GM23338 (cell line): ENCODE results near the gene EML1. TPM values are rescaled to one million over a fixed set of nuclear protein-coding genes. Genes with fewer than 3 reads are reported as not detected.

Experiments used
- ATAC-seq: fragments of 200-7000 bp; cut with Tn5 transposase; 3 replicates; pipeline ENCODE4 v1.9.1; 2020
- DNase-seq: peaks from one replicate; pipeline ENCODE4 v3.0.0-alpha.2; 2015; ENCODE audit warnings: low spot score
- H2AFZ ChIP-seq: fragments of 200-600 bp; sonication (generic); 2 replicates; pipeline ENCODE4 v1.8.0; 2016; ENCODE audit warnings: antibody characterized with exemption, mild to moderate bottlenecking, moderate library complexity
- H3F3A ChIP-seq: fragments of 200-600 bp; sonication (generic); replicated peaks from 2 replicates; pipeline ENCODE4 v1.8.0; 2017; ENCODE audit warnings: antibody characterized with exemption, mixed run types, low read depth
- H3K27ac ChIP-seq: fragments of 200-600 bp; sonication (generic); 2 replicates; pipeline ENCODE4 v1.6.1; 2016; ENCODE audit warnings: low read depth
- H3K27me3 ChIP-seq: fragments of 200-600 bp; sonication (generic); 2 replicates; pipeline ENCODE4 v1.8.0; 2016; ENCODE audit warnings: mild to moderate bottlenecking, mixed run types, moderate library complexity; ENCODE audit not compliant: insufficient read depth
- H3K36me3 ChIP-seq: fragments of 200-600 bp; sonication (generic); 2 replicates; pipeline ENCODE4 v1.8.0; 2016; ENCODE audit warnings: mild to moderate bottlenecking; ENCODE audit not compliant: insufficient read depth
- H3K4me1 ChIP-seq: fragments of 200-600 bp; sonication (generic); 2 replicates; pipeline ENCODE4 v1.8.0; 2016; ENCODE audit warnings: mild to moderate bottlenecking, moderate library complexity; ENCODE audit not compliant: insufficient read depth
- H3K4me2 ChIP-seq: fragments of 200-600 bp; sonication (generic); 2 replicates; pipeline ENCODE4 v1.7.1; 2017; ENCODE audit warnings: mixed run types
- H3K4me3 ChIP-seq: fragments of 200-600 bp; sonication (generic); 2 replicates; pipeline ENCODE4 v1.6.1; 2016; ENCODE audit warnings: mixed run types
- H3K79me2 ChIP-seq: fragments of 200-600 bp; sonication (generic); replicated peaks from 2 replicates; pipeline ENCODE4 v1.8.0; 2017; ENCODE audit warnings: mild to moderate bottlenecking; ENCODE audit not compliant: insufficient read depth
- H3K9me2 ChIP-seq: fragments of 200-600 bp; sonication (generic); 2 replicates; pipeline ENCODE4 v1.8.0; 2017; ENCODE audit not compliant: insufficient read depth
- H4K20me1 ChIP-seq: fragments of 200-600 bp; sonication (generic); replicated peaks from 2 replicates; pipeline ENCODE4 v1.8.0; 2017; ENCODE audit warnings: mild to moderate bottlenecking; ENCODE audit not compliant: insufficient read depth
- H3K27ac Mint-ChIP-seq: 2 replicates; pipeline ENCODE4 v1.8.0; 2020; ENCODE audit warnings: inconsistent platforms, mild to moderate bottlenecking, moderate library complexity, mixed read lengths
- H3K27me3 Mint-ChIP-seq: 3 replicates; pipeline ENCODE4 v1.8.0; 2022; ENCODE audit warnings: low read depth, mild to moderate bottlenecking, moderate library complexity, mixed read lengths, inconsistent platforms; ENCODE audit not compliant: insufficient read depth, poor library complexity
- H3K36me3 Mint-ChIP-seq: 3 replicates; pipeline ENCODE4 v1.8.0; 2021; ENCODE audit warnings: low read depth, mild to moderate bottlenecking, inconsistent platforms, moderate library complexity, mixed read lengths
- H3K4me1 Mint-ChIP-seq: 3 replicates; pipeline ENCODE4 v1.8.0; 2020; ENCODE audit warnings: mild to moderate bottlenecking, inconsistent platforms, mixed read lengths
- H3K4me3 Mint-ChIP-seq: 3 replicates; pipeline ENCODE4 v1.8.0; 2021; ENCODE audit warnings: moderate library complexity, mild to moderate bottlenecking, inconsistent platforms, mixed read lengths
- H3K9me3 Mint-ChIP-seq: 3 replicates; pipeline ENCODE4 v1.8.0; 2020; ENCODE audit warnings: moderate library complexity, mild to moderate bottlenecking, inconsistent platforms, mixed read lengths
- CREB1 ChIP-seq: fragments of 250-450 bp; sonication (Bioruptor Pico); IDR thresholded peaks from 2 replicates; pipeline ENCODE4 v1.5.0; 2020; ENCODE audit warnings: low read depth, mild to moderate bottlenecking, moderate library complexity
- NANOG ChIP-seq: IDR thresholded peaks from 2 replicates; pipeline ENCODE4 v1.6.1; 2016; ENCODE audit warnings: antibody characterized with exemption, borderline replicate concordance
- POLR2AphosphoS5 ChIP-seq: IDR thresholded peaks from 2 replicates; pipeline ENCODE4 v1.6.1; 2016; ENCODE audit warnings: antibody characterized with exemption, low read depth
- STAT1 ChIP-seq: IDR thresholded peaks from one replicate; pipeline ENCODE4 v1.6.1; 2016; ENCODE audit warnings: antibody characterized with exemption; ENCODE audit not compliant: unreplicated experiment
- polyA plus RNA-seq: library from polyadenylated mRNA; unstranded; fragments of >200 nt; fragmentation: Nextera tagmentation; extraction: Ambion mirVana; gene quantifications from 2 replicates; pipeline ENCODE4 v1.2.1, GENCODE V29; 2016
- total RNA-seq: library from RNA; depleted of rRNA; stranded (reverse); fragments of >200 nt; shearing (Covaris generic); gene quantifications from 2 replicates; pipeline ENCODE4 v1.2.3, GENCODE V29; 2014
- TF ChIP-seq, protein P1 (sequence below): IDR thresholded peaks from 2 replicates; pipeline ENCODE4 v1.6.1; 2016; ENCODE audit warnings: antibody characterized with exemption
- TF ChIP-seq, protein P2 (sequence below): IDR thresholded peaks from one replicate; pipeline ENCODE4 v1.6.1; 2018; ENCODE audit warnings: antibody characterized with exemption; ENCODE audit not compliant: unreplicated experiment
- TF ChIP-seq, protein P3 (sequence below): fragments of 250-450 bp; sonication (Bioruptor Pico); IDR thresholded peaks from 2 replicates; pipeline ENCODE4 v1.5.0; 2020; ENCODE audit warnings: mild to moderate bottlenecking, moderate library complexity
- TF ChIP-seq, protein P4 (sequence below), 2 experiments: fragments of 200-600 bp in 1 of 2; sonication (generic) in 1 of 2; conservative IDR thresholded peaks; 2 replicates each; pipeline versions ENCODE4 v1.5.1 to v1.6.1; 2016 to 2017; ENCODE audit warnings: antibody characterized with exemption in 2 of 2, low read depth in 2 of 2, mild to moderate bottlenecking in 2 of 2, moderate library complexity in 1 of 2

EML1 gene
- total and polyA plus RNA-seq, 2 experiments from 2014 or later = 7.0 to 18.1 TPM

DNA sequence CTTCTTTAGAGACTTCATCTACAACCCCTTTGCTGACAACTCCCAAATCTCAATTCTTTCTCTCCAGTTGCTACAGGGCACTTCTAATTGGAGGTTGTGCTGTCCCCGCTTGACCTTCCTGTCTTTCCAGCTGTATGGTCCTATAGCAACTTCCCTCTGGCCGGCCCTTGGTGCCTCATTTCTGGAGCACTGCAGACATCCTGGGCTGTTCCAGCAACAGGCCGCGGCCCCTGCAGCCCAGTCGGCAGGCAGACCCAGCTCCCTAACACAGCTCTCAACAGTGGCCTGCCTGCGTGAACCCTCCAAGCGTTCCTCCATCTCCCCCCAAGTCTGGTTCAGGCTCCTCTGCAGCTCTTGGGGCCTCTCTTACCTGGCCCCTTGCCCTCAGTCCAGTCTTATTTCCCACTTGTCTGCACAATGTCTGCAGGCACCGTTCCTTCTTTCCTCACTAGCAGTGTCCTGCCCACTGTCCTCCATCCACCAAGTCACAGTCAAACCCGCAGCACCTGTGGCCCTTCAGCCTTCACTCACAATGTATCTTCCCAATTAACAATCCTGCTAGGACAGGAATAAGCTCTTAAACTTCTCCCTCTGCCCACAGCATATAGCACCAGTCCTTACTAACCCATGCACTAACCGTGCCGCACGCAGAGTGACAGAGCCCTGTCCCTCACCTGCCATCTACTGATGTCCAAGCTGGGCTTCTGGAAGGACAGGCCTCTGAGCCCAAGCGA lies 1.6 kb upstream of the EML1 start:
- Histone ChIP-seq H3K79me2 (peaks cover 13% of the 10 kb centered on the region), H3K9me2 (no peaks in the 10 kb centered on the region), H3K27ac (no peak overlapping the region), H2AFZ (no peak overlapping the region), H4K20me1 (no peaks in the 10 kb centered on the region), H3F3A (0 out of 2 replicates have a peak, but pooled peaks cover 5% of the 10 kb centered on the region), H3K4me1 (peaks cover 13% of the 10 kb centered on the region), H3K27me3 (peaks cover 9% of the 10 kb centered on the region), H3K4me3 (no peak overlapping the region), H3K4me2 (no peak overlapping the region), H3K36me3 (no peaks in the 10 kb centered on the region)
- no peaks in the 10 kb centered on the region for H3K36me3 Mint-ChIP-seq
- H3K27ac Mint-ChIP-seq = no peak overlapping the region
- peak overlapping the region; percentile 0; the same call in 1 of the 3 replicates for H3K4me3 Mint-ChIP-seq
- peak; percentile 16; the same call in 2 of the 3 replicates for ATAC-seq
- DNase-seq = no peak
- H3K27me3 Mint-ChIP-seq = peaks cover 6% of the 10 kb centered on the region
- TF ChIP-seq CREB1 (CRISPR knock-in tag) = no peak
- TF ChIP-seq STAT1 = no peak
- TF ChIP-seq, protein P1, sequence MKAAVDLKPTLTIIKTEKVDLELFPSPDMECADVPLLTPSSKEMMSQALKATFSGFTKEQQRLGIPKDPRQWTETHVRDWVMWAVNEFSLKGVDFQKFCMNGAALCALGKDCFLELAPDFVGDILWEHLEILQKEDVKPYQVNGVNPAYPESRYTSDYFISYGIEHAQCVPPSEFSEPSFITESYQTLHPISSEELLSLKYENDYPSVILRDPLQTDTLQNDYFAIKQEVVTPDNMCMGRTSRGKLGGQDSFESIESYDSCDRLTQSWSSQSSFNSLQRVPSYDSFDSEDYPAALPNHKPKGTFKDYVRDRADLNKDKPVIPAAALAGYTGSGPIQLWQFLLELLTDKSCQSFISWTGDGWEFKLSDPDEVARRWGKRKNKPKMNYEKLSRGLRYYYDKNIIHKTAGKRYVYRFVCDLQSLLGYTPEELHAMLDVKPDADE = no peak
- no peak for TF ChIP-seq POLR2AphosphoS5
- TF ChIP-seq, protein P2, sequence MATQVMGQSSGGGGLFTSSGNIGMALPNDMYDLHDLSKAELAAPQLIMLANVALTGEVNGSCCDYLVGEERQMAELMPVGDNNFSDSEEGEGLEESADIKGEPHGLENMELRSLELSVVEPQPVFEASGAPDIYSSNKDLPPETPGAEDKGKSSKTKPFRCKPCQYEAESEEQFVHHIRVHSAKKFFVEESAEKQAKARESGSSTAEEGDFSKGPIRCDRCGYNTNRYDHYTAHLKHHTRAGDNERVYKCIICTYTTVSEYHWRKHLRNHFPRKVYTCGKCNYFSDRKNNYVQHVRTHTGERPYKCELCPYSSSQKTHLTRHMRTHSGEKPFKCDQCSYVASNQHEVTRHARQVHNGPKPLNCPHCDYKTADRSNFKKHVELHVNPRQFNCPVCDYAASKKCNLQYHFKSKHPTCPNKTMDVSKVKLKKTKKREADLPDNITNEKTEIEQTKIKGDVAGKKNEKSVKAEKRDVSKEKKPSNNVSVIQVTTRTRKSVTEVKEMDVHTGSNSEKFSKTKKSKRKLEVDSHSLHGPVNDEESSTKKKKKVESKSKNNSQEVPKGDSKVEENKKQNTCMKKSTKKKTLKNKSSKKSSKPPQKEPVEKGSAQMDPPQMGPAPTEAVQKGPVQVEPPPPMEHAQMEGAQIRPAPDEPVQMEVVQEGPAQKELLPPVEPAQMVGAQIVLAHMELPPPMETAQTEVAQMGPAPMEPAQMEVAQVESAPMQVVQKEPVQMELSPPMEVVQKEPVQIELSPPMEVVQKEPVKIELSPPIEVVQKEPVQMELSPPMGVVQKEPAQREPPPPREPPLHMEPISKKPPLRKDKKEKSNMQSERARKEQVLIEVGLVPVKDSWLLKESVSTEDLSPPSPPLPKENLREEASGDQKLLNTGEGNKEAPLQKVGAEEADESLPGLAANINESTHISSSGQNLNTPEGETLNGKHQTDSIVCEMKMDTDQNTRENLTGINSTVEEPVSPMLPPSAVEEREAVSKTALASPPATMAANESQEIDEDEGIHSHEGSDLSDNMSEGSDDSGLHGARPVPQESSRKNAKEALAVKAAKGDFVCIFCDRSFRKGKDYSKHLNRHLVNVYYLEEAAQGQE = no peak
- TF ChIP-seq NANOG = no peak
- TF ChIP-seq, protein P3, sequence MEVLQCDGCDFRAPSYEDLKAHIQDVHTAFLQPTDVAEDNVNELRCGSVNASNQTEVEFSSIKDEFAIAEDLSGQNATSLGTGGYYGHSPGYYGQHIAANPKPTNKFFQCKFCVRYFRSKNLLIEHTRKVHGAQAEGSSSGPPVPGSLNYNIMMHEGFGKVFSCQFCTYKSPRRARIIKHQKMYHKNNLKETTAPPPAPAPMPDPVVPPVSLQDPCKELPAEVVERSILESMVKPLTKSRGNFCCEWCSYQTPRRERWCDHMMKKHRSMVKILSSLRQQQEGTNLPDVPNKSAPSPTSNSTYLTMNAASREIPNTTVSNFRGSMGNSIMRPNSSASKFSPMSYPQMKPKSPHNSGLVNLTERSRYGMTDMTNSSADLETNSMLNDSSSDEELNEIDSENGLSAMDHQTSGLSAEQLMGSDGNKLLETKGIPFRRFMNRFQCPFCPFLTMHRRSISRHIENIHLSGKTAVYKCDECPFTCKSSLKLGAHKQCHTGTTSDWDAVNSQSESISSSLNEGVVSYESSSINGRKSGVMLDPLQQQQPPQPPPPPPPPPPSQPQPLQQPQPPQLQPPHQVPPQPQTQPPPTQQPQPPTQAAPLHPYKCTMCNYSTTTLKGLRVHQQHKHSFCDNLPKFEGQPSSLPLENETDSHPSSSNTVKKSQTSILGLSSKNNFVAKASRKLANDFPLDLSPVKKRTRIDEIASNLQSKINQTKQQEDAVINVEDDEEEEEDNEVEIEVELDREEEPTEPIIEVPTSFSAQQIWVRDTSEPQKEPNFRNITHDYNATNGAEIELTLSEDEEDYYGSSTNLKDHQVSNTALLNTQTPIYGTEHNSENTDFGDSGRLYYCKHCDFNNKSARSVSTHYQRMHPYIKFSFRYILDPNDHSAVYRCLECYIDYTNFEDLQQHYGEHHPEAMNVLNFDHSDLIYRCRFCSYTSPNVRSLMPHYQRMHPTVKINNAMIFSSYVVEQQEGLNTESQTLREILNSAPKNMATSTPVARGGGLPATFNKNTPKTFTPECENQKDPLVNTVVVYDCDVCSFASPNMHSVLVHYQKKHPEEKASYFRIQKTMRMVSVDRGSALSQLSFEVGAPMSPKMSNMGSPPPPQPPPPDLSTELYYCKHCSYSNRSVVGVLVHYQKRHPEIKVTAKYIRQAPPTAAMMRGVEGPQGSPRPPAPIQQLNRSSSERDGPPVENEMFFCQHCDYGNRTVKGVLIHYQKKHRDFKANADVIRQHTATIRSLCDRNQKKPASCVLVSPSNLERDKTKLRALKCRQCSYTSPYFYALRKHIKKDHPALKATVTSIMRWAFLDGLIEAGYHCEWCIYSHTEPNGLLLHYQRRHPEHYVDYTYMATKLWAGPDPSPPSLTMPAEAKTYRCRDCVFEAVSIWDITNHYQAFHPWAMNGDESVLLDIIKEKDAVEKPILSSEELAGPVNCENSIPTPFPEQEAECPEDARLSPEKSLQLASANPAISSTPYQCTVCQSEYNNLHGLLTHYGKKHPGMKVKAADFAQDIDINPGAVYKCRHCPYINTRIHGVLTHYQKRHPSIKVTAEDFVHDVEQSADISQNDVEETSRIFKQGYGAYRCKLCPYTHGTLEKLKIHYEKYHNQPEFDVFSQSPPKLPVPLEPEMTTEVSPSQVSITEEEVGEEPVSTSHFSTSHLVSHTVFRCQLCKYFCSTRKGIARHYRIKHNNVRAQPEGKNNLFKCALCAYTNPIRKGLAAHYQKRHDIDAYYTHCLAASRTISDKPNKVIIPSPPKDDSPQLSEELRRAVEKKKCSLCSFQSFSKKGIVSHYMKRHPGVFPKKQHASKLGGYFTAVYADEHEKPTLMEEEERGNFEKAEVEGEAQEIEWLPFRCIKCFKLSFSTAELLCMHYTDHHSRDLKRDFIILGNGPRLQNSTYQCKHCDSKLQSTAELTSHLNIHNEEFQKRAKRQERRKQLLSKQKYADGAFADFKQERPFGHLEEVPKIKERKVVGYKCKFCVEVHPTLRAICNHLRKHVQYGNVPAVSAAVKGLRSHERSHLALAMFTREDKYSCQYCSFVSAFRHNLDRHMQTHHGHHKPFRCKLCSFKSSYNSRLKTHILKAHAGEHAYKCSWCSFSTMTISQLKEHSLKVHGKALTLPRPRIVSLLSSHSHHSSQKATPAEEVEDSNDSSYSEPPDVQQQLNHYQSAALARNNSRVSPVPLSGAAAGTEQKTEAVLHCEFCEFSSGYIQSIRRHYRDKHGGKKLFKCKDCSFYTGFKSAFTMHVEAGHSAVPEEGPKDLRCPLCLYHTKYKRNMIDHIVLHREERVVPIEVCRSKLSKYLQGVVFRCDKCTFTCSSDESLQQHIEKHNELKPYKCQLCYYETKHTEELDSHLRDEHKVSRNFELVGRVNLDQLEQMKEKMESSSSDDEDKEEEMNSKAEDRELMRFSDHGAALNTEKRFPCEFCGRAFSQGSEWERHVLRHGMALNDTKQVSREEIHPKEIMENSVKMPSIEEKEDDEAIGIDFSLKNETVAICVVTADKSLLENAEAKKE (CRISPR knock-in tag) = no peak
- TF ChIP-seq, protein P4, sequence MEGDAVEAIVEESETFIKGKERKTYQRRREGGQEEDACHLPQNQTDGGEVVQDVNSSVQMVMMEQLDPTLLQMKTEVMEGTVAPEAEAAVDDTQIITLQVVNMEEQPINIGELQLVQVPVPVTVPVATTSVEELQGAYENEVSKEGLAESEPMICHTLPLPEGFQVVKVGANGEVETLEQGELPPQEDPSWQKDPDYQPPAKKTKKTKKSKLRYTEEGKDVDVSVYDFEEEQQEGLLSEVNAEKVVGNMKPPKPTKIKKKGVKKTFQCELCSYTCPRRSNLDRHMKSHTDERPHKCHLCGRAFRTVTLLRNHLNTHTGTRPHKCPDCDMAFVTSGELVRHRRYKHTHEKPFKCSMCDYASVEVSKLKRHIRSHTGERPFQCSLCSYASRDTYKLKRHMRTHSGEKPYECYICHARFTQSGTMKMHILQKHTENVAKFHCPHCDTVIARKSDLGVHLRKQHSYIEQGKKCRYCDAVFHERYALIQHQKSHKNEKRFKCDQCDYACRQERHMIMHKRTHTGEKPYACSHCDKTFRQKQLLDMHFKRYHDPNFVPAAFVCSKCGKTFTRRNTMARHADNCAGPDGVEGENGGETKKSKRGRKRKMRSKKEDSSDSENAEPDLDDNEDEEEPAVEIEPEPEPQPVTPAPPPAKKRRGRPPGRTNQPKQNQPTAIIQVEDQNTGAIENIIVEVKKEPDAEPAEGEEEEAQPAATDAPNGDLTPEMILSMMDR (conservative IDR thresholded peaks at IDR 0.05; ENCODE audit: low read depth in 2 of 2) = no peak
- peaks cover 25% of the 10 kb centered on the region for H3K4me1 Mint-ChIP-seq
- H3K9me3 Mint-ChIP-seq = no peaks in the 10 kb centered on the region
